A172 (cell line): Measurements from ENCODE around the gene HOXB8. TPM values are rescaled to one million over a fixed set of nuclear protein-coding genes. Genes with fewer than 3 reads are reported as not detected.

Experiments
- DNase-seq: peaks from one replicate; pipeline ENCODE4 v3.0.0-alpha.2; 2015; ENCODE audit warnings: low spot score
- total RNA-seq: library from RNA; depleted of rRNA; stranded (reverse); fragments of >200 nt; shearing (Covaris generic); gene quantifications from 2 replicates; pipeline ENCODE4 v1.2.3, GENCODE V29; 2014

HOXB8 gene
- total RNA-seq, 1 experiment from 2014 or later, result 56.0 TPM

DNA sequence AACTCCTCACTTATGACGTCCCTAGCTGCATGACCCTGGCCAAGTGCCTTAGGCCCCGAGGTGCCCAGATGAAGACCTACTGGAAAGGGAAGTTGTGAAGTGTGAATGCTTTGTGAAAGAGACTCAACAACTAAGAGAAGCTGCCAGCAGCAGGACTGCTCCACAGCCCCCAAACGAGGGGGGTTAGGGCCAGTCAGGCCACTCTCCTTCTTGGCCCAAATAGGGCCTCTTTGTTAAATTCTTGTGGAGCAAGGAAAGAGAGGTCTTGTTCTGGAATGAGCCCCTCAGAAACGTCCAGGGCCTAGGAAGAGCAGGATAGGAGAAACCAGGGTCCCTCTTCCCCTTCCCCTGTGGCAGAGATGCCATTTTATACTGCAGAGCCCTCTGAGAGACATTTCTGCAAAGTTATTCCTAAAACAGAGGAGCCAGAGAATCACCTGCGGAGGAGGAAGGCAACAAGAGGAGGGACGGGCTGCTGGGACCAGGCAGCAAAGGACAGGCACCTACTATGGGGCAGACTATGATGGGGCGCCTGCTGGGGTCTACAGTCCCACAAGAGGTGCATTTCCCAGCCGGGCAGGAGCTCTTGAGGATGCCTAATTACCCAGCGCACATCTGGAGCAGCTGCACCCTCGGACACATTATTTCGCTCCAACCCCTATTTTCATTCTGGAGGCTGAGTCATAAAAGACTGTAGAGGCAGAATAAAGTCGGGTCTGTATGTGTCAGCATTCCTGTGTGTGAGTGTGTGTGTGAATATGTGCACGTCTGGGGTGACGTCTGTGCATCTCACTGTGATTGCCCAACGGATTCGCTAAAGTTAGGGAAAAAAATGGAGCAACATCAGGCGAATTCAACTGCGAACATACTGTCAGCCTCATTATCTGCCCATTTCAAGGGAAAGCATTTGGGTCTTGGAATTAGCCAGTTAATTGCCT lies 22.5 kb upstream of the HOXB8 start:
- DNase-seq, result peak; percentile 45

DNA sequence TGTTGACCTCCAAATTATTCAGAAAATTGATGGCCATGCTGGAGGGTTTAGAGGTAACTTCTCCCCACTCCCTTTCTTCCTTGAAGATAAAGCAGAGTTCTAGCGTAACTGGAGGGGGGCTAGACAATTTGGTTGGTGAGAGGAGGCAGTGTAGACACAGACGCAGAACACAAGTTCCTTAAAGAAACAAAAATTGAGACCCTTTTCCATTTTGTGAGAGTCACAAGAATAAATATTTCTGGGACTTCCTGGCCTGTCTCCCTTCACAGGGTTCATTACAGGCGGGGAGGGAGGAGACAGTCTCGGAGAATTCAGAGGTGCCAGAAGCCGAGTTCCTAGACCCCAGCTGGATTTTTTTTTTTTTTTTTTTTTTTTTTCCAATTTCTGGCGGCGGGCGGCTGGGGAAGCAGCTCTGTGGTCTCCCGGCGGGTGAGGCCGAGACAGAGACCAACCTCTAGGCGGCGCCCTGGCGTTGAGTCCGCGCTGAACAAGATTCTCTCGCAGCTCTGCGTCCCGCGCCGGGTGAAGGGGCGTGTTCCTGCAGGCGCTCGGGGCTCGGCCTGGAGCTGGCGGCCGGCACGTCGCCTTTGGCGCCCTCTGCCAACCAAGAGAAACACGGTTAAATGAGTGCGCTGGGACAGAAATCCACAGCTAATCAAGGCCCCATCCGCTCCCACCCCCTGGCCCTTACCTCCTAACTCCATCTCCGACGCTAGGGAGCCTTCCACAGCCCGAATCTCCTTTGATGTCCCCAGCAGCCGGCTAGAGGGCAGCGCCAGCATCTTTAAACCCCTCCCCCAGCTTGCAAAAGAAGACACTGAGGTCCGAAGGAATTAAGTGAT lies 21.3 kb upstream of the HOXB8 start:
- DNase-seq, result peak; percentile 39

DNA sequence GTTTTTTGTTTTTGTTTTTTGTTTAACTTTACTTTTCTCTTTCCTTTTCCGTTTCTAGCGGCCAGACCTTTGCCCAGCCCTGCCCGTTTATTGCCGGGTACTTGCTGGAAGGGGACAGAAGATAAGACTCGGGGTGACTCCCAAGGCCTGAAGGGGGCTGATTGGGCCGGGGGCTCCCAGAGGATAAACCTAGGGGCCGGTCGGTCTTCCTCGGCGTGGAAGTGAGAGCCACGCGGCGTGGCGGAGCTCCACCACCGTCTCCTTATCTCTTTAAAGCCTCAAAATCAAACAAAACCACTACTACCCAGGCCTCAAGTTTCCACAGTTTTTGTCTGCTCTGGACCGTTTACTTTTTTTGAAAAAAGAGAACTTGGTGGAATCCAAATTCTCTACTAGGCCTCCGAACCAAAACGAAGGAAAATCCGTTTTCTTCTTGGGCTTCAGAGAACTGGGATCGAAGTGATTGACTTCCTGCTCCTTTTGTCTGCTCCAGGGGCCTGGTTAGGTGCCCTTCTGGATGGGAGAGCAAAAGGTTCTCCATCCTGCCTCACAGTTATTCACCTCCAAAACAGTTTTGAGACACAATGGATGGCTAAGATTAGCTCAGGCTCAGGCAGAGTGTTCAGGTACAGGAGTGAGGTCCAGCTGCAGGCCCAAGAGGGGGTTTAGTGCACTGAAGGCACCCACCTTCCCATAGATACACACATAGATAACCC lies 19.6 kb upstream of the HOXB8 start:
- DNase-seq, result no peak

DNA sequence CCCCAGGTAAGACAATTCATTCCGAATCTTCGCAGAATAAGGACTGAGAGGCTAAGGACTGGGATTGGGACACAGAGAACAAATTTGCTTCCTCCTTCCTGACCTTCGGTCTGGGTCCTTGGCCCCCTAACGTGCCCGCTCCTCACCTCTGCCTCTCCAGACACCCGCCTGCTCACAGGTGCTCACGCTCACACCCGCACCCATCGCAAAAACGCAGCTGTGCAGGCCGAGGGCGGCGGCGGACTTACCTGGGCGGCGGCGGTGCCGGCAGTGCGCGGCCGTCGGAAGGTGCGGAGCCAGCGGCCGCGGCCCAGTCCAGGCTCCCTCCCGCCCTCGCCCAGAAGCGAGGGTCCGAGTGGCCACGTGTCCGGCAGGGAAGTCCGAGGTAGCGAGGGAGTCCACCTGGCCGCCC lies 18.2 kb upstream of the HOXB8 start:
- no peak for DNase-seq

DNA sequence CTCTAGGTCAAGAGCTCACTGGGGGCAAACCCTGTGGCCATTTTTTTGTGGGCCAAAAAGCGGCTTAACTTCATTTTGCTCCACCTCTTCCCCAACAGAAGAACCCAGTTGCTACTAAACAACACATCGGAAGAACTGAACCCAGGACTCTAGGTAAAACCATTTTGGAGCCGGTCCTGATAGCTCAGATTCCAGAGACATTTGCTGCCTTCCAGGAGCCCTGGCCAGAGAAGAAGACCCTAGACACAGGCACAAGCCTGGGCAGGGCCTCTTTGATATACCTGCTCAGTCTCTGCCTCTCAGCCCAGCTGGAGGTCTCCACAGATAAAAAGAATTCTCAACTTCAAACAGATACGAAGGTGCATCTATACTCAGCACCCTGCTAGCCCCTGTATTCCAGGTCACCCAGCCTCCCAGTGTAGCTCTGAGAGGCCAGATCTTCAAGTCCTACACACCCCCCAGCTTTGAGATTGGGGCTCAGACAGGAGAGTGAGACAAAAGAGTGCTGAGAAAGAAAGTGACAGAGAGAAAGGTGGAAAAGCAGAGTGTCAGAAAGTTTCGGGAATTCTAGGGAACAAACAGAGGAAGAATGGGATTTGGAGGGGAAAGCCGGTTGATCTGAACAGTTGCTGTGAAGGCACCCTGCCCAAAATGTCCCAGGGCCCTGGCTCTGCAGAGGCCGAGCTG lies 17.6 kb upstream of the HOXB8 start:
- DNase-seq, result no peak

DNA sequence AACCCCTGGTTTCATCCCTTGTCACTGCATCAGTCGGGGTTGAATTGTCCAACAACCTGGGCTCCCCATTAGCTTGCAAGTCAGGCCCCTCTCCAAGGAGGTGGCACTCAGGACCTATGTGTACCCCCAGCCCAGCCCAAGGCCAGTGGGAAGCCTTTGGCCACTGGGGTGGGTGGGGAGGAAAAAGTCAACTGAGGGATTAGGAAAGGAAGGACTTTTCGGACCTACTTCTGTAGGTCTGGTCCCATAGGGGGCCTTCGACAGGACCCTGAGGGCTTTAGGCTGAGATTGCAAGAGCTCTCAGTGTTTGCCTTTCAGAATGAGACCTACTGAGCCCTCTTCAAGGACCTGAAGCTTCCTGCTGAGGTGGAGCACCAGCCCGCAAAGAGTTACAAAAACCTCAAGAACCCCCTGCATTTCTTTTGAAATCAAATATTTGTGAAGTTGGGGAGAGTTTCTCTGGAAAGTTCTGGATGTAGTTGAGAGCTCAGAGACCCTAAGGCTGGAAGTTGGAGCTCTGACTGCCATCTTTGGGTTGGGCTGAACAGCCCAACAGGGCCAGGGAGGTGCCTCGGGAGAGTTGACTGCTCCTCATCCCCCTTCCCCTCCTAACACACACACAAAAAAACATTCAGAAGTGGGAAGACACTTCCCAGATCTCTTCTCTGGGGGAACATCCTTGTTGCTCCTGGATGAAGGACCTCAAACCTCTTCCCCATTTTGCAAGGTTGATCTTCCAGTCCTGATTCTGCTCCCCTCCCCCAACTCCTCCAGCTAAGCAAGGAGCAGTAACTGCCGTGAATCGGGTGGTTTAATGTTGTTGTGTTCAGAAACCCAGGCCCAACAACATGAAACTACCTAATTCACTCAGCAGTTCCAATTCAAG lies 16.8 kb upstream of the HOXB8 start:
- no peak for DNase-seq

DNA sequence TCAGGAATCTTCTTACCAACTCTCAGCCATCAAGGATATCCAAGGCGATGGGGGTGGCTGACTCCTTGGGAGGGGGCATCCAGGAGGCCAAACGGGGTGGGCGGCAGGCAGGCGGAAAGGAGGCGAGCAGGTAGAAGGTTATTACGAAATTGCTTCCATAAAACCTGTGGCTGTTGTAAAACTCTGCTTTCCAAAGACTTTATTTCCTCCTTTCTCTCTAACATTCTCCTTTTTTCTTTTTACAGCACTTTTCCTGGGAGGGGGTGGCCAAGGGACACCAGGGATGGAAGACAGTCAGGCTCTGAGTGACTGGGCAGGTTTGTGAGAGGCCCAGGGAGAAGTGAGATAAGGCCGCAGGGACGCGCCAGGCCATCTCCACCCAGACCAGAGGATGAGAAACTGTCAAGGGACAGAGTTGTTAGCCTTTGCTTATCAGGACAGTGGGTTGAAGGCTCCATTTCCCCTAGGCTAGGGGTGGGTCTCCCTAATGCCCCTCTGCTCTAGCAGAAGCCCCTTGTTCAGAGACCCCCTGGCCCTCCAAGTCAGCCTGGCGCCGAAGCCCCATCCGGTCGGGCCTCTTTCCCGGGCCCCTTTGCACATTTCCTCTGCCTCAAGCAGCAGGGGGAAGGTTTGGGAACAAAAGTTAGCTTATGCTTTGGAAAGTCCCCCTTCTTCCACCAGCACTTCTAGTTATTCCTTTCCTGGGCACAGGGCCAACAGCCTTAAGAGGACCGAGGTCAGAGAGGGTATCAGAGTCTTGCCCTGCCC lies 16.0 kb upstream of the HOXB8 start:
- DNase-seq, result no peak

DNA sequence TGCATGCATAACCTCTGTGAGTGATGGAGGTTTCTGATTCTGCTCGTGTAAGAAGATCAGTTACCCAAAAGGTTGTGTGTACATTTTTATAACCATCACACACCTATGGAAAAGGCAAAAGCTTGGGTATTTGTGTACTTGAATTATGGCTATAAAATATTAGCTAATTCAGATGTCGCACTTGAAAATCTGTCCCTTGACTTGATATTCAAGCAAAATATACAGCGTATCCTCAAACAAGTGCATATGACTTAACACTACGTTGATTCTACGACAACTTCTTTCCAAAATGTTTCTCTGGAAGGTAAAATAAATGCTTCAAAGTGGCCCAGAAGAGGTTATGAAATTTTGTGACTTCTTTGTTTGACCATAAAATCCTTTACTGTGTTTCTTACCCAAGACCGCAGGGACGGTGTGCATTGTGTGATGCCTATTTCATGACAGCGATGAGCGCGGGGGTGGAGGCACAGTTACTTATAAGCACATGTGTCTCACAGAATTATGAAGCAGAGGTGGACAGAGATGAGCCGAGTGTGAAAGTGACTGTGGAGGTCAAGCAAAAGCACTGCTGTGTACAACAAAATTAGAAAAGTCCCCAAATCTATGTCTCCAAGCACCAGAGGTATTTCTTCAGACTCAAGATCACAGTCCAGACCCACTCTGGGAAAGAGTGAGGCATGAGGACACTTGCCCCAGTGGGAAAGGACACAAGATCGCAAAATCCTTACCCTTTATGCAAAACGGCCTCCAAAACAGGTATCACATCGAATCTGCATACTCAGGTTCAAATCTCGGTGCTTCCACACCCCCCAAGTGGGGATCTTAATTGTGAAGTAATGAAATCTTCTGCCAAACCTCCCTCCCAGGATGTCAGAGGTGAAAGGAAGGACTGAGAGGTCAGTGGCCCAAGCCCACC lies 15.2 kb upstream of the HOXB8 start:
- DNase-seq, result no peak

DNA sequence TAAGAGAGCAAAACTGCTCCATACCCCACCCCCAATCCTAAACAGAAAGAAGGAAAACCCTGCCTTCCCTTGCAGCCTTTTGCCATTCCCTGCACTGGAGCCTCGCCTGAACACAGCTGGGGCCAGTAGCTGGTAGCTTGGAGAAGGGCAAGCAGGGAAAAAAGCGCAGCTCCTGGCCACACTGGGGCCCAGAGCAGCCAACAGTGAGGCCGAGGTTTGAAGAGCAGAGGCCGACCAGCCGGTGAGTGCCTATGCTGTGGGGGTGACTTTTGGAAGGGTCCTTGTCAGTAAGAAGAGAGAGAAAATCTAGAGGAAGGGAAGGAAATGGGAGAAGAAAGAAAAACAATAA lies 14.3 kb upstream of the HOXB8 start:
- DNase-seq, result no peak

DNA sequence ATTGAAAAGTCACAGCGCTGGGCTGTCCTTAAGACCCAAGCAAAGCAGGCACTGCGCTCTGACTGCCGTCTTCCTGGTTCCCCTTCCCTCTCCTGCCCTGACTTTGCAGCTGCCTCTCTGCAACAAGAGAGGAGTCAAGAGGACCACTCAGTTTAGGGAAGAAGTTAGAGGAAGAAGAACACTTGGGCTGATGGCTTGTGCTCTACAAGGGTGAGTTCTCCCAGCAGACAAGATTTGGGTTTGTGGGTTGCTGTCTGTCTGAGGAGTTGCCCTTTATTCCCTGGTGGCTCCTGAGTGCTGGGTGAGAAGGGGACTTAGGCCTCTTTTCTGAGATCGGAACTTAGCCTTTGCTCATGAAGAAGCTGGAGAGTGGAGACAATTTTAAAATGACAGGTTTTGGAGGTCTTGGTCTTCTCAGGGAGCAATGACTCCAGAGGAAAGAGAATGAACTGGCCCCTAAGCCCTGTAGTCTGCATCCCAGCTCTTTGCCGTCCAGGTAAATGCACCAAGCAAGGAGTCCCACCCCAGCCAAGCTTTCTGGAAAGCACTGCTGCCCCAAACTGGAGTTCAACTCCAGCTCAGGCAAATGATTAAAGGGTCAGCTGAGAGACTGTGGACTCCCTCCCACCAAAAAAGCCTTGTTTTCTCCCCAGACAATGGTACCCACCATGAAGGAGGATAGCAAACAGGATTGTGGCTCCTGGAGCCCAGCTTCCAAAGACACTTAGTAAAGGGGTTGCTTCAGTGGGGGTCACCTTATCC lies 13.7 kb upstream of the HOXB8 start:
- no peak for DNase-seq

DNA sequence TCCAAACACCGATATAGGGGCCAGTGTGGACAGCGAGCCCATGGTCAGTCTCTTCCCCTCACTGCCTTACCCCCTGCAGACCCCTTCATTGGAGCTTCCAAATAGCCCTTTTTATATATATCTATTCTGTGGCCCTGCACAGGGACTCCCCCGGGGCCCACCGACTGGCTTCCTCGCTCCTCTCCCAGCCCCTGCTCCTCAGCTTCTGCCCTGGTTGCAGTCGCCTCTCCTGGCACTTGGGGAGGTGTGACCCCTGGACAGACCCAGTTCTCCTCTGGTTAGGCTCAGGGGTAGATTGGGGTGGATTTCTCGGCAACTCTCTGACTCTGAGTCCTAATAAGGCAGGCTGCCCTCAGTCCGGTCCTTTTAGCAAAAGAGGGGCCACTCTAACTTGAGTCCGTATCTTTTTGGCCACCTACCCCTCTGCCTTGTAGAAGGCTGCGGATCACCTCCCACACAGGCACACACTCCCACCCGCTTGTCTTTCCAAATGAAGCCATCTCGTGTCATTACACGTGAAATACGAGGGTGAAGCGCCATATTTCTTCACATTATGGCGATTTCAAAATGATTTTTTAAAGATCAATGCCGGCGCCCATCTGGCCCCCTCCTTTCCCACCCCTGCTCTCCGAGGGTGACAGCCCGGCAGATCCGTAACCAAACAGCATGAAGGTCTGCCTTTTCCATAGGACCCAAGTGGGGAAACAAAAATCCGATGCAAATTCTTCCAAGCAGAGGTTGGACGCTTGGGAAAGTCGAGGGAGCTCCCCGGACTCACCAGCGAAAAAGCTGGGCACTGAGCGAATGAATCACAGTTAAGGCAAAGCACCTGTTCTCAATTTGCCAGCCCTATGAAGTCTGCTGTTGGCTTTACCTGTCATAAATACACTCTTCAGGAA lies 12.8 kb upstream of the HOXB8 start:
- DNase-seq, result no peak

DNA sequence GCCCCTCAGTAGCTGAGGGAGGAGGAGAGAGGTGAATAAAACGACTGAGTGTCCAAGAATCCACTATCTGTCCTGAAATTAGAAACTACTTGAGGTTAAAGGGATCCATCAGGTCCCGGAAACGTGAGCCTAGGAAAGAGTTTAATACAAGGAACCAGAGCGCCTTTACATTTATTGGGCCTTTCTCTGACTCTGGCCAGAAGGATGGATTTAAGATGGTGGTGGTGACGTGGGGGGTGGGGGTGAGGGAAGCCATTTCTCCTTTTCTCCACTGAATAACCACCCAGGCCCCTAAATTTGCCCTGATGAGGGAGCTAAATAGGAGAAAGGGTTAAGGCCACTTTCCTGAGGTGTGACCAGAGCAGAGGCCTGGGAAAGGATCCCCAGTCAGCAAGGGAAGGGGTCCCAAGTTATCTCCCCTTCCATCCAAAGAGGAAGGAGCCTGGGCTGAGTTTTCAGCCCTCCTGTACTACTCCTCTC lies 12.1 kb upstream of the HOXB8 start:
- no peak for DNase-seq

DNA sequence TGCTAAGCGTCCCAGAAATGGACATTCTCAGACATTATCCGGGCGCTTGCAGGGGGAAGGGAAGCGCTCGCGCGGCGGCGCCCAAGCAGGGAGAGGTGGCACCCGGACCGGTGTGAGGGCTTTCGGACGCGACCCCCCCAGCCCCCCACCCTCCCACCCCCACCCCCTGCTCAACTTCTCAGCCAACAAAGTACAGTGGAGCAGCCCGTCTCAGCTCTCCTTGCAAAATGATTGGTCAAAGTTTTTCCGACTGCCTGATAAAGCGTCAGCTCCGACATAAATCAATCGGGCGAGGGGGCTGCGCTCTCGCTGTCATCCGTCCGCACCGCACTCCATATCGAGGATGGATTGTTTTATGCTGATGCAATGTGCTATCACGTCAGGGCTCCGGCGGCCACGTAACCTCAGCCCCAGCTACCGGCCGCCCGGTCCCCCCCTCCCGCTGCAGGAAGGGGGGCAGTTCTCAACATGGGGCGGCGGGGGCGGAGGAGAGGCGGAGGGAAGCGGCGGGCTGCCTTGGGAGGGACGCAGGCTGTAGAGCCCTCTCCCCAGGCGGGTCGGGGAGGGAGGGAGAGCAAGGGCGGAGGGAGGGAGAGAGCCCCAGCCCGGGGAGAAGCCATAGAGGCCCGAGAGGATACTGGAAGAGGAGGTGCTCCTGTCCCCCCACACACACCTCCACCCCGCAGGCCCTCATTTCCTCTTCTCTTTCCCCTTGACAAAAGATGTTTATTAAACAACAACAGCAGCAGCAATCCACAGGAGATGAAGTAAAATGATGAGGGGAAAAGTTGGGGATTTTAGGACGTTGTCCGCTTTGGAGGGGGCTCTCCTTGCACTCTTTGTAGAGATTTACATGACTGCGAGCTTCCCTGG lies 11.4 kb upstream of the HOXB8 start, which contains the start of gene HOXB9:
HOXB9 (minus strand) TSS at position 114 of the 873 bp plus-strand sequence; CDS start at position 25, 89 bp downstream.
- peak; percentile 77 for DNase-seq

DNA sequence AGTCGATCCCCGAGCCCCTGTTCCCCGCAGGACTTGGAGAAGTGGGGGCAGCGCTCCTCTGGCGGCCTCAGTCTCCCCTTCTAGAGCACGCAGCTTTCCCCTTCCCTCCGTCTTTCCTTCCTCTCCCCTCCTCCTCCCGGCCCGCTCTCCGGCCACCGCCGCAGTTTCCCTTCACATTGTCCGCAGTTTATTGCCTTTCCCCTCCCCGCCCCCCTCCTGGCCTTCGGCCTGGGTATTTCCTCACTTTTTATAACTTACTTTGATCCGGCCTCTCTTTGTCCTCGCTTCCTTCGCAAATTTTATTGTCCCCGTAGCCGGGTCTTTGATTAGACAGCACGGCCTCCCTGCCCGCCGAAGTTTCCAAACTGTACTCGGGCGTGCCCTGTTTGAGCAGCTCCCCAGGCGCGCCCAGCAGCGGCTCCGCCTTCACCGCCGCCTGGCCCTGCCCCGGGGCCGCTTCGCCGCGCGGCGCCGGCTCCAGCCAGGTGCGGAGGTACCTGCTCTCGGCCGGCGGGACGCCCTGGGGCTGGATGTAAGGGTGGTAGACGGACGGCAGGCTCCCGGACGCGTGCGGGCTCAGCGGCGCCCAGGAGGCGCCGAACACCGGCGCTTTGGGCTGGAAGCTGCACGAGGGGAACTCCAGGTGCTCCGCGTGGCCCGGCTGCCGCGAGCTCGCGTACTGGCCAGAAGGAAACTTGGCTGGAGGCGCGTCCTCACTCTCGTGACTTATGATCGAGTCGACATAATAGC lies 10.6 kb upstream of the HOXB8 start:
- DNase-seq, result peak; percentile 46
